HepG2 (cell line): Measurements from ENCODE around the gene ITGAE. TPM values are rescaled to one million over a fixed set of nuclear protein-coding genes. Genes with fewer than 3 reads are reported as not detected.

Experiments used
- AKAP8 ChIP-seq: sonication (generic); formaldehyde crosslinking; IDR thresholded peaks from 2 replicates; pipeline ENCODE4 v1.5.1; 2020; ENCODE audit warnings: mild to moderate bottlenecking, missing genetic modification reagents
- CBX1 ChIP-seq: IDR thresholded peaks from one replicate; pipeline ENCODE4 v1.6.1; 2016; ENCODE audit warnings: antibody characterized with exemption, low read depth
- EED ChIP-seq: sonication (generic); formaldehyde crosslinking; IDR thresholded peaks from 2 replicates; pipeline ENCODE4 v1.5.0; 2020; ENCODE audit warnings: mild to moderate bottlenecking, missing genetic modification reagents
- HMGXB4 ChIP-seq, 2 experiments: sonication (generic) in 1 of 2; formaldehyde crosslinking in 1 of 2; IDR thresholded peaks; 2 replicates each; pipeline versions ENCODE4 v1.4.0 to v1.6.1; 2018 to 2020; ENCODE audit warnings: missing genetic modification reagents in 2 of 2, borderline replicate concordance in 1 of 2, low read depth in 1 of 2, mild to moderate bottlenecking in 1 of 2, missing biosample characterization in 1 of 2
- HNF4G ChIP-seq, 2 experiments: sonication (generic) in 1 of 2; formaldehyde crosslinking in 1 of 2; IDR thresholded peaks; 2 replicates each; pipeline versions ENCODE4 v1.4.0 to v1.6.1; 2011 to 2020; ENCODE audit warnings: borderline replicate concordance in 2 of 2, low read depth in 2 of 2, mild to moderate bottlenecking in 2 of 2, low read length in 1 of 2, missing genetic modification reagents in 1 of 2, moderate library complexity in 1 of 2
- PAX8 ChIP-seq: sonication (generic); formaldehyde crosslinking; IDR thresholded peaks from 2 replicates; pipeline ENCODE4 v1.8.0; 2022; ENCODE audit warnings: mild to moderate bottlenecking, missing genetic modification reagents, borderline replicate concordance
- SMAD1 ChIP-seq: sonication (generic); formaldehyde crosslinking; IDR thresholded peaks from 2 replicates; pipeline ENCODE4 v1.4.0; 2020; ENCODE audit warnings: missing genetic modification reagents, low read depth, mild to moderate bottlenecking, borderline replicate concordance
- SRSF1 ChIP-seq: fragments of 200-400 bp; formaldehyde crosslinking; optimal IDR thresholded peaks from 2 replicates; pipeline ENCODE3; 2017; ENCODE audit warnings: mild to moderate bottlenecking, low read depth, low read length, moderate library complexity
- TOPORS ChIP-seq: sonication (generic); formaldehyde crosslinking; IDR thresholded peaks from 2 replicates; pipeline ENCODE4 v1.8.0; 2023; ENCODE audit warnings: mild to moderate bottlenecking, missing genetic modification reagents
- ZBTB3 ChIP-seq: sonication (generic); formaldehyde crosslinking; IDR thresholded peaks from 2 replicates; pipeline ENCODE4 v1.4.0; 2020; ENCODE audit warnings: low read depth, mild to moderate bottlenecking, moderate library complexity, missing genetic modification reagents, borderline replicate concordance
- ZNF224 ChIP-seq: sonication (generic); formaldehyde crosslinking; IDR thresholded peaks from 2 replicates; pipeline ENCODE4 v1.5.0; 2020; ENCODE audit warnings: mild to moderate bottlenecking, missing genetic modification reagents
- ZNF567 ChIP-seq: sonication (generic); formaldehyde crosslinking; IDR thresholded peaks from 2 replicates; pipeline ENCODE4 v1.8.1; 2023; ENCODE audit warnings: mild to moderate bottlenecking, missing genetic modification reagents, borderline replicate concordance
- ZNF713 ChIP-seq: sonication (generic); formaldehyde crosslinking; IDR thresholded peaks from 2 replicates; pipeline ENCODE4 v1.4.0; 2020; ENCODE audit warnings: mild to moderate bottlenecking, missing genetic modification reagents
- polyA plus RNA-seq, 8 experiments: library from polyadenylated mRNA; depleted of rRNA in 3 of 8; stranded (reverse) in 7 of 8; unstranded in 1 of 8; fragments of >200 nt; fragmentation: Illumina TruSeq in 4 of 8; extraction: Trizol in 4 of 8; gene quantifications; 2 replicates each; pipeline versions ENCODE4 v1.2.1 to v1.2.3, GENCODE V29; 2011 to 2016; ENCODE audit warnings: low read depth in 4 of 8, missing spikeins in 1 of 8, mixed read lengths in 1 of 8; ENCODE audit not compliant: insufficient read depth in 1 of 8
- total RNA-seq, 5 experiments: library from RNA; depleted of rRNA; stranded (reverse); fragments of >200 nt; fragmentation: Illumina TruSeq; extraction: Trizol; gene quantifications; 2 replicates each; pipeline ENCODE4 v1.2.3, GENCODE V29; 2016; ENCODE audit warnings: low read depth in 1 of 5
- TF ChIP-seq, protein P1 (sequence below): sonication (generic); formaldehyde crosslinking; IDR thresholded peaks from 2 replicates; pipeline ENCODE4 v1.4.0; 2020; ENCODE audit warnings: mild to moderate bottlenecking, missing genetic modification reagents
- TF ChIP-seq, protein P2 (sequence below): sonication (generic); formaldehyde crosslinking; IDR thresholded peaks from 2 replicates; pipeline ENCODE4 v1.4.0; 2020; ENCODE audit warnings: mild to moderate bottlenecking, missing genetic modification reagents

Gene ITGAE
- total and polyA plus RNA-seq, 2 of the 13 experiments (the other 11 are each of a cell fraction or from before 2014, with no cell fraction given): 42.3 to 49.0 TPM

- TF ChIP-seq TOPORS (CRISPR knock-in tag): 0 out of 2 replicates have a peak, but pooled peaks have one; percentile 35
- no peak for TF ChIP-seq HNF4G (IDR thresholded peaks at IDR 0.05; ENCODE audit: borderline replicate concordance, low read depth, low read length)
- 0 out of 2 replicates have a peak, but pooled peaks have one; percentile 62 for TF ChIP-seq HNF4G (CRISPR knock-in tag; IDR thresholded peaks at IDR 0.05; ENCODE audit: borderline replicate concordance, low read depth)
- no peak for TF ChIP-seq AKAP8 (CRISPR knock-in tag)
- no peak for TF ChIP-seq ZNF224 (CRISPR knock-in tag)
- TF ChIP-seq PAX8: no peak
- TF ChIP-seq ZBTB3: no peak
- TF ChIP-seq HMGXB4 (CRISPR knock-in tag; IDR thresholded peaks at IDR 0.05; ENCODE audit: borderline replicate concordance in 1 of 2, low read depth in 1 of 2): no peak
- TF ChIP-seq CBX1: no peak
- TF ChIP-seq, protein P1, sequence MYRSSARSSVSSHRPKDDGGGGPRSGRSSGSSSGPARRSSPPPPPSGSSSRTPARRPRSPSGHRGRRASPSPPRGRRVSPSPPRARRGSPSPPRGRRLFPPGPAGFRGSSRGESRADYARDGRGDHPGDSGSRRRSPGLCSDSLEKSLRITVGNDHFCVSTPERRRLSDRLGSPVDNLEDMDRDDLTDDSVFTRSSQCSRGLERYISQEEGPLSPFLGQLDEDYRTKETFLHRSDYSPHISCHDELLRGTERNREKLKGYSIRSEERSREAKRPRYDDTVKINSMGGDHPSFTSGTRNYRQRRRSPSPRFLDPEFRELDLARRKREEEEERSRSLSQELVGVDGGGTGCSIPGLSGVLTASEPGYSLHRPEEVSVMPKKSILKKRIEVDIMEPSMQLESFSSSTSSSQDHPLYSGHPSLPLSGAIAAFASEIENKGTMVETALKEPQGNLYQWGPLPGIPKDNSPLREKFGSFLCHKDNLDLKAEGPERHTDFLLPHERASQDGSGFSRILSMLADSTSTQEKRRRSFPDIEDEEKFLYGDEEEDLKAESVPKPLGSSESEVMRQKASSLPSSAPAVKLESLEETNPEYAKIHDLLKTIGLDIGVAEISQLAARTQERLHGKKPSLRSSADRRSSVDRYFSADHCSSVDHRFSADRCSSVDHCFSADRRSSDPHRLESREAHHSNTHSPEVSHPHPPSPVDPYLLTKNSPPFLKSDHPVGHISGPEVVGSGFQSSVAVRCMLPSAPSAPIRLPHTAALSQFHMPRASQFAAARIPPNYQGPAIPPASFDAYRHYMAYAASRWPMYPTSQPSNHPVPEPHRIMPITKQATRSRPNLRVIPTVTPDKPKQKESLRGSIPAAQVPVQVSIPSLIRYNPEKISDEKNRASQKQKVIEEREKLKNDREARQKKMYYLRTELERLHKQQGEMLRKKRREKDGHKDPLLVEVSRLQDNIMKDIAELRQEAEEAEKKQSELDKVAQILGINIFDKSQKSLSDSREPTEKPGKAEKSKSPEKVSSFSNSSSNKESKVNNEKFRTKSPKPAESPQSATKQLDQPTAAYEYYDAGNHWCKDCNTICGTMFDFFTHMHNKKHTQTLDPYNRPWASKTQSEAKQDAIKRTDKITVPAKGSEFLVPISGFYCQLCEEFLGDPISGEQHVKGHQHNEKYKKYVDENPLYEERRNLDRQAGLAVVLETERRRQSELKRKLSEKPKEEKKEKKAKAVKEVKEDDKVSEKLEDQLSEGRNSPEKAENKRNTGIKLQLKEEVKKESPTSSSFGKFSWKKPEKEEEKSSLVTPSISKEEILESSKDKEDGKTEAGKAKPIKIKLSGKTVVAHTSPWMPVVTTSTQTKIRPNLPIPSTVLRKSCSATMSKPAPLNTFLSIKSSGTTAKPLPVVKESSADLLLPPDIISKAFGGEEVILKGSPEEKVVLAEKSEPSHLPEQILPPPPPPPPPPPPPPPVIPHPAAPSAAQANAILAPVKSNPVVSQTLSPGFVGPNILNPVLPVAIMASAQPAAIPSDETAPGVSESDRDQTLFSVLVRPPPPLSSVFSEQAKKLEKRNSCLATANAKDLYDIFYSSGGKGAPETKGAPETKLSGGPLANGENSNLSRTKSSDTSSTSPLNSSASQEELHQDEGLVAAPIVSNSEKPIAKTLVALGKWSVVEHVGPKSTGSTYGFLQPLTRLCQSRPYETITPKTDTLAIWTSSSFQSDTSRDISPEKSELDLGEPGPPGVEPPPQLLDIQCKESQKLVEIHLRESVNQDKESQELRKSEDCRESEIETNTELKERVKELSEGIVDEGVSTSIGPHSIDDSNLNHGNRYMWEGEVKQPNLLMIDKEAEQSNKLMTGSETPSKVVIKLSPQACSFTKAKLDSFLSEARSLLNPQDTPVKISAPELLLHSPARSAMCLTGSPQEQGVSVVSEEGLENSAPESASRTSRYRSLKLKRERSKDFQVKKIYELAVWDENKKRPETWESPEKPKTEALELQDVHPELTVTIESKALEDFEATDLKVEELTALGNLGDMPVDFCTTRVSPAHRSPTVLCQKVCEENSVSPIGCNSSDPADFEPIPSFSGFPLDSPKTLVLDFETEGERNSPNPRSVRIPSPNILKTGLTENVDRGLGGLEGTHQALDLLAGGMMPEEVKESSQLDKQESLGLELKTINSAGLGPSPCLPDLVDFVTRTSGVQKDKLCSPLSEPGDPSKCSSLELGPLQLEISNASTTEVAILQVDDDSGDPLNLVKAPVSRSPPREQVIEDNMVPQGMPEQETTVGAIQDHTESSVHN (CRISPR knock-in tag): 0 out of 2 replicates have a peak, but pooled peaks have one; percentile 22
- TF ChIP-seq ZNF713: 0 out of 2 replicates have a peak, but pooled peaks have one; percentile 59
- TF ChIP-seq SMAD1 (CRISPR knock-in tag): 0 out of 2 replicates have a peak, but pooled peaks have one; percentile 43
- peak; percentile 39 for TF ChIP-seq SRSF1
- 0 out of 2 replicates have a peak, but pooled peaks have one; percentile 13 for TF ChIP-seq EED (CRISPR knock-in tag)
- TF ChIP-seq, protein P2, sequence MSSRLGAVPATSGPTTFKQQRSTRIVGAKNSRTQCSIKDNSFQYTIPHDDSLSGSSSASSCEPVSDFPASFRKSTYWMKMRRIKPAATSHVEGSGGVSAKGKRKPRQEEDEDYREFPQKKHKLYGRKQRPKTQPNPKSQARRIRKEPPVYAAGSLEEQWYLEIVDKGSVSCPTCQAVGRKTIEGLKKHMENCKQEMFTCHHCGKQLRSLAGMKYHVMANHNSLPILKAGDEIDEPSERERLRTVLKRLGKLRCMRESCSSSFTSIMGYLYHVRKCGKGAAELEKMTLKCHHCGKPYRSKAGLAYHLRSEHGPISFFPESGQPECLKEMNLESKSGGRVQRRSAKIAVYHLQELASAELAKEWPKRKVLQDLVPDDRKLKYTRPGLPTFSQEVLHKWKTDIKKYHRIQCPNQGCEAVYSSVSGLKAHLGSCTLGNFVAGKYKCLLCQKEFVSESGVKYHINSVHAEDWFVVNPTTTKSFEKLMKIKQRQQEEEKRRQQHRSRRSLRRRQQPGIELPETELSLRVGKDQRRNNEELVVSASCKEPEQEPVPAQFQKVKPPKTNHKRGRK (CRISPR knock-in tag): 0 out of 2 replicates have a peak, but pooled peaks have one; percentile 30
- TF ChIP-seq ZNF567 (CRISPR knock-in tag): 0 out of 2 replicates have a peak, but pooled peaks have one; percentile 51
Observed at GRCh38 chr17:3801347-3801746, 359 bp upstream of the ITGAE start (continued).
